ENCODE measurements around the gene ALG14.
"Not testable (repeated sequence)": the region's sequence is repeated elsewhere in the genome, so short reads cannot be mapped to it uniquely, and the experiment has no call there.

ALG14 gene

DNA sequence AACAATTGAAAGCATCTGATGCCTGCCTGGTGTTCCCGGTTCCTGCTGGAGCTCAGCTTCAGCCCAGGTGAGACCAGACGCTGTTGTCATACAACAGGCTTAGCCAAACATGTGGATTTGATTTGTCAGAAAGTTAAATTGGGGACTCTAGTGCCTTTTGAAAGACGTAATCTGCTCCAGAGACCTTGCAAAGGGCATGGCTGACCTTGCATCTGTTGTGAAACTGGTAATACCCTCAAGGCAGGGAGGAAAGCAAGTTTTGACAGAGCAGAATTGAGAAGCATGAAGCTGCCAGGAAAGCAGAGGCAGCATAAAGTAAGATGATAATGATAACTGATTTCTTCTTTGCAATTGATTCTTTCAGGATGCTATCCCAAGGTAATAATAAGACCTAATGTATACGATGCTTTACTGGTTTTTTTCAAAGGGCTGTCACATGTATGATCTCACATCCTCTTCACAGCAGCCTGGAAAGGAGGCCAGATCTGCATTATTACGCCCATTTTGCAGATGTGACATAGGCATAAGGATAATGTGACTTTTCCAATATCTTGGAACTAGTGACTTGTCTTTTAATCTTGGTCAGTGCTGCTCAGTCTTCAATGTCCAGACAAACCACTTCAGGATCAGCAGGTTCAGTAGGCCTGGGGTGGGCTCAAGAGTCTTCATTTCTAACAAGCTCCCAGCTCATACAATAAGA is 121.1 kb downstream of the ALG14 start:
- DNase-seq = no peak

- no peak for DNase-seq
These were observed 121.7 kb downstream of the ALG14 start for GRCh38 chr1:94951046-94951445.

DNA sequence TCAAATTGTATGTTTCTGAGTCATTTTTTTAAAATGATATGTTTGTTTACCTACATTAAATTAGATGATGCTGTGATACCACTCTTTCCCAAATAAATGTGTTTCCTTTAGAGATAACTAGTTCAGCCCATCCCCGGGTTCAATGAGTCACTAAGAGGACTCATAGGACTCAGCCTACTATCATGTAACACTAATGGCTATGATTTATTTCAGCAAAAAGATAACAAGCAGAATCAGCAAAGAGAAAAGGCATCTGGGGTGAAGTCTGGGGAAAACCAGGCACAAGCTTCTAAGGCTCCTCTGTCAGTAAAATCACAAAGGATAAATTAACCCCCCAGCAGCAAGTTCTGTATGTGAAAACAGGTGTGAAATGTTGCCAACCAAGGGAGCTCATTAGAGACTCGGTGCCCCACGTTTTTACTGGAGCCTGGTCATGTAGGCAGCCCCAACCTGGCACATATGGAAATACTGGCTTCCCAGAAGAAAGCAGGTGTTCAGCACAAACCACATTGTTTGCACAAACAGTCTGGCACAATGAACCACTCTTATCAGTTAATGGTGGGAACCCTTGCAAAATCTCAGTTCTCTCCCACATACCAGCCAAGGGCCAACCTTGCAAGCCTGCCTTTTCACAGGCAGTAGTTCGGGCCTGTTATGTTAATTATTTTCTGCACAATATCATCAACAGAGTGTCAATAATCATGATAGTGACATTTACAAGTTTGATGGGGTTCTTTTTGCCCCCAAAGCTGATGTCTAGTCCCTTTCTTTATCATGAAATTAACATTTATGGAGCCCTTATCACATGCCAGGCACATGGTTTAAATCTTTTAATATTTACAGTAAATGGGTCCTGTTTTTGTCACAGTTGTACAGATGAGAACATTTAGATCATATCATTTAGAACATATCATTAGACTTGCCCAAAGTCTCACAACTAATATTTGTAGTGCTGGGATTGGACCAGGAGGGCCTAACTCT is 122.8 kb downstream of the ALG14 start:
- DNase-seq = peak; percentile 49

DNA sequence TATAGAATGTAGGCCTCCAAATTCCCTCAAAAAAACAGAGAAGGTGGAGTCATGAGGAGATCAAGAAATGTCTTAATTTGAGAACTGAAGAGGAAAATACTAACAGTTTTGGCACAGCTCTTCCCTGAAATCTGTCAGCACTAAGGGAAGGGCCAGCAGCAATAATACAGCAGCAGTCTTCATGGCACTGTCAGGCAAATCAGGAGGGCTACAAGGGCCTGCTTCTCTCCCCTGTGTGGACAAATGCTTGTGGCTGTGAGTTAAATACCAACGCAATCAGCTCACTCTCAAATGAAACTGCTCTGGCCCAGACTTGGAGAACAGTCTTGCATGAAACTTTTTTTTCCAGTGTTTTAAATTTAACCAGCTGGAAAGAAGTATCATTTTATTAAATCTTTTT is 125.3 kb downstream of the ALG14 start:
- no peak for DNase-seq

DNA sequence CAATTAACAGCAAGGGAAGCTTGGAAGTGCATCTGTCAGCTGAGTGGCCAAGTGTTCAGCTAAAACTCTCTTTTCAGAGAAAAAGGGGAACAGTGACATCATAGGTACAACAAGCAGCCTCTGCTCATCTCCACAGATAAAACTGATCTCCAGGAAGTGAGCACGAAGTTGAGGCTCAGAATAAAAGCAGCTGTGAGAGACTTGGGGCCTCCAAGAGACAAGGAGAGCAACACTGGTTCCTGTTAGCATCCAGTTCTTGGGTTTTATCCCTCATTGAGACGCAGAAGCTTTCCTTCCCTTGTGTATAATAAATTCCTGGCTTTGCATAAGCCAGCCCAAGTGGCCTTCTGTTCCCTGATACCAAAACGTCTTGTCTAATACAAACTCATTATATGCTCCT is 125.9 kb downstream of the ALG14 start:
- DNase-seq = no peak

- DNase-seq = no peak
These were observed 130.3 kb downstream of the ALG14 start for GRCh38 chr1:94942171-94943128.

- not testable (repeated sequence) for DNase-seq
These were observed 131.3 kb downstream of the ALG14 start for GRCh38 chr1:94941480-94941879.

DNA sequence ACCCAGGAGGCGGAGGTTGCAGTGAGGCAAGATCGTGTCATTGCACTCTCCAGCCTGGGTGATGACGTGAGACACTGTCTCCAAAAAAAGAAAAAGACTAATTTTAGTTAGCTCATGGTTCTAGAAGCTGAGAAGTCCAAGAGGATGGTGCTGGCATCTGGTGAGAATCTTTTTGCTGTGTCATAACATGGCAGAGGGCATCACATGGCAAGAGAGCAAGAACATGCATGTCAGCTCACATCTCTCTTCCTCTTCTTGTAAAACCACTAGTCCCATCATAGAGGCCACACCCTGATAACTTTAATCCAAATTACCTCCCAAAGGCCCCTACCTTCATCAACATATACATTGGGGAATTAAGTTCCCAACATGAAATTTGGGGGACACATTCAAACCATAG is 132.0 kb downstream of the ALG14 start:
- no peak for DNase-seq

DNA sequence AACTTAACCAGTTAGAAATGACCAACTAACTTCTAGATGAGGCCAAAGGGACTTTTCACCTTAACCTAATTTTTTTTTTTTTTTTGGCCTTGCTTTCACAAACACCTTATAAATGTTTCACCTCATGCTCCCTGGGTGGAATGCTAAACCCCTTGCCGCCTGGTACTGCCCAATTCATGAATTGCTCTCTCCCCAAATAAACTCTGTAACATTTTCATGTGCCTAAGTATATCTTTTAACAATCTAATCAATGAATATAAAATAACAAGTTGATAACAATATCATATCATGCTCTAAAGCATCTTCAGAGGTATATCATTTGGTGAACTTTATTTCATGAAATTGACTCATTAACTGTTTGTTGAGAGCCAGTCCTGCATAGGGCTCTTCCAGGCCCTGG is 134.9 kb downstream of the ALG14 start:
- no peak for DNase-seq

DNA sequence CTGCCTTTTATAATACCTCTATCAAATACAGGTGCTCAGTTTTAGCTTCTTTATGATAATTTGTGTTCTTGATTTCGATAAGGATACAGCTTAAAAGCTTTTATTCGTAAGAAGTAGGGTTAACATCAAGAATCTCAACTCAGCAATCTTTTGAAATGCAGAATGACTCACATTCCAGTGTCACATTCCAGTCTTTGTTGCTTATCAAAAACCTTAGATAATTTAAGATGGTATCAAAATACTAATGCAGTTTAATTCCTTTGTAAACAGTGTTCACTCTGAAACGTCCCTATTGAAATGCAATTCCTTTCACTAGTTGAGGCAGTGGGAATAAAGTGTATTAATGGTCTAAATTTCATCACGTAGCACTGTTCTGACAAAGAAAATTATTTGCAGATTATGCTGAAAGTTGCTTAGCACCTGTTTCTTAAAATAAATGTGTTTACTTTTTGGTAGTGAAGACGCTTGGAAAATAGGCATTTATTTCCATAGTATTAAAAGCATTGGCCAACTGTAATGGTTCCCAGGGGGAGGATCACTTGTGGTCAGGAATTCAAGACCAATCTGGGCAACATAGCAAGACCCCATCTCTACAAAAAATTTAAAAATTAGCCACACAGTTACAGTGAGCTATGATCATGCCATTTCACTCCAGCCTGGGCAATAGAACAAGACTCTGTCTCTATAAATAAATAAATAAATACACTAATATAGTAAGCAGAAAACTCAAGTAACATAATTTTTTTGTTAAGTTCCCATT is 135.7 kb downstream of the ALG14 start:
- no peak for DNase-seq

GRCh38 chr1:94935476-94935875 is 137.3 kb downstream of the ALG14 start:
- DNase-seq = no peak

DNA sequence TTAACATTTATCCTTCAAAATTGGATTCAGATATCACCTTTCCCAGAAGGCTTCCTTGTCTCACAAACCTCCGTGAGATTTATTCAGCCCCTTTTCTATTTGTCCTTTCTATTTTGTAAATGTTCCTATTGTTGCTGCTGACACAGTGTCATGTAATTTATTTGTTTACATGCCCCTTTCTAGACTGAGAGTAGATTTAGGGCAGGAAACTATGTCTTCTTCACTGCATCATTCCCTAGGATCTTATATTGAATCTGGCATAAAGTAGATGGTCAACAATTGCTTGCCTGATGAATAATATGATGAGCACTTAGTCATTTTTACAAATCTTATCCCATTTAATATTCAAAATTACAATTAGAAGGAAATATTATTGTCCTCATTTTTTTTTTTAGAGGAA is 137.7 kb downstream of the ALG14 start:
- DNase-seq = no peak

- no peak for DNase-seq
These were observed 138.2 kb downstream of the ALG14 start for GRCh38 chr1:94934551-94934950.

GRCh38 chr1:94931254-94931841 is 141.4 kb downstream of the ALG14 start:
- DNase-seq = no peak

- DNase-seq = no peak
These were observed 143.2 kb downstream of the ALG14 start for GRCh38 chr1:94929351-94930217.

DNA sequence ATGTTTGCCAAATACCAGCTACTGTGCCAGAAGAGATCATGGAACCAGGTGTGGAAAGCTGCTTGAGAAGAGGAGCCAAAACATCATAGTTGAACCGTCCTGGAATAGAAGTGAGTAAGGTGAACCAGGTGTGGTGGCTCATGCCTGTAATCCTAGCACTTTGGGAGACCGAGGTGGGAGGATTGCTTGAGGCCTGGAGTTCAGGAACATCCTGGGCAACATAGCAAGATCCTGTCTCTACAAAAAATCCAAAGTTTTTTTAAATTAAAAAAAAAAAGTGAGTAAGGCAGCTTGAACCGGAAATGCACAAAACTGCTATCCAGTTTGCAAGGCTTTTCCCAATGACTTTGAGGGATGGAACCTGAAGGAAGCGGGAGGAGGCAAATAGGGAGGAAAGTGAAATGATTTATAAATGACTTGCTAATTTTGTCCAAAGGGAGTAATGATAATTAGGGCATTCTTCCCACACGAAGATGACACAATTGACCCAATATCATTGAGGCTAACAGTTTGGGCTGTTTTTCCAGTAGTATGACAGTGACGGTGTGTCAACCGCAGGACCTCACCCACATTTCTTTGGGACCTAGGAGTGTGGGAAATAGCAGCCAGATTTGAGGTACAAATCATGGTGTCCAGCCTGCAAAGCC is 144.3 kb downstream of the ALG14 start:
- no peak for DNase-seq

DNA sequence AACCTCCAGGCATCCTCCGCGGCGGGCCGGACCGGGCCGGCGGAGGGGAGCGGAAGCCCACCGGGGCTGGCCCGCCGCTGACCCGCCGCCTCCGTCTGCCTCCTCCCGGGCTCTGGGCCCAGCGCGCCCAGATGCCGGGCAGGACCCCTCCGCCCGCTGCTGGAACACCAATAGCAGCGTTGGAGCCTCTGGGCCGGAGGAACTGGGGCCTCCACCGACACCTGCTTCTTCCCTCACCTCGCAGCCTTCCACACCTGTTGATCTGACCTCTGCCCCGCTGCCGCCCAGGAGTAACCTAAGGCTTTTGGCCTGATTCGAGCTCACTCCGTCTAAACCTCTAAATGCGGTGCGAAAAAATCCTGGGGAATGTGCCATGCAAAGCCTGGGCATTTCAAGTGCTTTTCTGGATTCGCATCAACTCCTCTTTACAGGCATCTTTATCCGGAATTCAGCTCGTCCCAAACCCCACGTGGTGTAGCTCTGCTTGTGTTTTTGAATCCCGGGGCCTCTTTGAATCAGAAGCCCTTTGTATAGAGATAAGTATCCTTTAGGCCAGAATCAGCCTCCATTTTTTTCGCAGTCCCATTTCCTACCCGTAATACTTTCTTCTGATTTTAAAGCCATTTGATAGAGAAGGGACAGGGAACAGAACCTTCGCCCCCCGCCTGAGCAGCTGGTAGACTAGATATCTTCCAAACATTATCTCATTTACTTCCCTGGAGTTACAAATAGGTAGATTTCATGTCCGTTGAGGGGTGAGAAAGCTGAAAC is 145.2 kb downstream of the ALG14 start:
- DNase-seq = peak; percentile 68

GRCh38 chr1:94926915-94927404 is 145.8 kb downstream of the ALG14 start, which contains the start of gene CNN3:
Gene CNN3 (minus strand): TSS chr1:94927110. CDS start chr1:94926894, 216 bp downstream.
- peak; percentile 85 for DNase-seq

All from NCI-H1694 treated with DMSO at 0.1 percent for 48 hours (cell line).